ENCODE results near the gene TRMT13. TPM values are rescaled to one million over a fixed set of nuclear protein-coding genes. Genes with fewer than 3 reads are reported as not detected.

The TRMT13 gene
- total and polyA plus RNA-seq, 2 donors (not counting 3 experiments of a cell fraction or from before 2014, with no cell fraction given), result 2.9 to 14.1 TPM

- Histone ChIP-seq H3K9me1 (replicated peaks; ENCODE audit: control insufficient read depth, extremely low read depth, insufficient read depth, low read length) (peaks cover under 1% of the 10 kb centered on the region), H3K4me3 (replicated peaks in 1 of 3; ENCODE audit: insufficient read depth in 1 of 3, low read depth in 1 of 3, low read length in 3 of 3) (no peak overlapping the region), H2AFZ (ENCODE audit: low read depth, low read length) (no peak overlapping the region), H3K27ac (ENCODE audit: insufficient read depth, low read depth, low read length) (no peak overlapping the region), H3K27me3 (ENCODE audit: control insufficient read depth in 2 of 2, insufficient read depth in 2 of 2, low read length in 2 of 2) (no peaks in the 10 kb centered on the region), H4K20me1 (replicated peaks; ENCODE audit: control insufficient read depth, extremely low read depth, insufficient read depth, low read length) (no peaks in the 10 kb centered on the region), H3K9me3 (replicated peaks; ENCODE audit: control insufficient read depth, insufficient read depth, low read length) (no peaks in the 10 kb centered on the region), H3K36me3 (ENCODE audit: control insufficient read depth in 2 of 2, extremely low read depth in 1 of 2, insufficient read depth in 2 of 2, low read length in 2 of 2) (no peaks in the 10 kb centered on the region), H3K4me2 (ENCODE audit: insufficient read depth, low read length) (no peak overlapping the region), H3K79me2 (ENCODE audit: control insufficient read depth, insufficient read depth, low read length) (no peaks in the 10 kb centered on the region), H3K4me1 (ENCODE audit: control insufficient read depth, extremely low read depth, insufficient read depth, low read length) (no peaks in the 10 kb centered on the region), H3K9ac (replicated peaks; ENCODE audit: extremely low read depth, insufficient read depth, low read length) (no peak overlapping the region)
- DNase-seq (ENCODE audit: low read depth, low spot score), result no peak
- BruUV-seq (replicated peaks), result no TSS peak
- ChIA-PET POLR2A (no interaction called here), CTCF (interaction anchor here (1.3 to 1.6 kb wide), 2 partner anchors 17 to 251 kb away, joined by 3 to 4 read pairs; no protein-coding TSS in a partner anchor)
- dilution Hi-C loops (cut with MboI; ENCODE audit: extremely low pct_ligation_motif_present, low sequenced_read_pairs) (no loop called here), intact Hi-C loops (cut with micrococcal nuclease) (loop anchor here (10.0 kb wide), 1 partner anchor 62 kb away; no protein-coding TSS in a partner anchor)
- no peak for FAIRE-seq
- no peak for TF ChIP-seq POLR2A (IDR thresholded peaks at IDR 0.05; ENCODE audit: low read depth, low read length)
- no peak for TF ChIP-seq FOS (IDR thresholded peaks at IDR 0.05; ENCODE audit: borderline replicate concordance, insufficient read depth, low read length)
- TF ChIP-seq JUN (IDR thresholded peaks at IDR 0.05; ENCODE audit: borderline replicate concordance, insufficient read depth, insufficient read length, low read depth), result no peak
These were observed 29.9 kb downstream of the TRMT13 start for GRCh38 chr1:100162881-100163280.

DNA sequence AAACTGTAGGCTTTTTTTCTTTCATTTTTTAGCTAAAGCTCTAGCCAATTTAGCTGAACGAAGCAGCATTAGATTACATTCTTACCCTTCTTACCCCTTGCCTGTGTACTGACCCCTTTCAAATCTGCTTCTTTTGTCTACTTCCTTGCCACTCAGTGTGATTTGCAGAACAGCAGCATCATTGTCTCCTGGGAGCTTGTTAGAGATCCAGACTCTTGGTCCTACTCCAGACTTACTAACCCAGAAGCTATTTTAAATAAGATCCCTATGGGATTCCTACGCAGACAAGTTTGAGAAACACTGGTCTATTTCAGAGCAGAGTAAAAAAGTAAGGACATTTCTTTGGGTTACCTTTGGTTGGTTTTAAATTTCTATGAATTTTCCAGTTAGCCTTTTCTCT is 31.3 kb downstream of the TRMT13 start:
- H3K27ac ChIP-seq (ENCODE audit: insufficient read depth, low read depth, low read length), result no peak overlapping the region
- intact Hi-C loops (cut with micrococcal nuclease) (loop anchor here (10.0 kb wide), 1 partner anchor 61 kb away; no protein-coding TSS in a partner anchor), dilution Hi-C loops (cut with MboI; ENCODE audit: extremely low pct_ligation_motif_present, low sequenced_read_pairs) (no loop called here)
- no peaks in the 10 kb centered on the region for H4K20me1 ChIP-seq (replicated peaks; ENCODE audit: control insufficient read depth, extremely low read depth, insufficient read depth, low read length)
- H3K36me3 ChIP-seq (ENCODE audit: control insufficient read depth in 2 of 2, extremely low read depth in 1 of 2, insufficient read depth in 2 of 2, low read length in 2 of 2), result no peaks in the 10 kb centered on the region
- H3K4me3 ChIP-seq (replicated peaks in 1 of 3; ENCODE audit: insufficient read depth in 1 of 3, low read depth in 1 of 3, low read length in 3 of 3), result no peak overlapping the region
- no peak for FAIRE-seq
- ChIA-PET POLR2A (no interaction called here), CTCF (interaction anchor here (1.1 to 1.6 kb wide), 4 partner anchors 18 to 295 kb away, joined by 3 to 4 read pairs (median 4); no protein-coding TSS in a partner anchor)
- H3K9ac ChIP-seq (replicated peaks; ENCODE audit: extremely low read depth, insufficient read depth, low read length), result no peak overlapping the region
- H3K9me1 ChIP-seq (replicated peaks; ENCODE audit: control insufficient read depth, extremely low read depth, insufficient read depth, low read length), result peaks cover 2% of the 10 kb centered on the region
- H3K79me2 ChIP-seq (ENCODE audit: control insufficient read depth, insufficient read depth, low read length), result no peaks in the 10 kb centered on the region
- DNase-seq (ENCODE audit: low read depth, low spot score), result no peak
- H3K4me2 ChIP-seq (ENCODE audit: insufficient read depth, low read length), result no peak overlapping the region
- no peaks in the 10 kb centered on the region for H3K27me3 ChIP-seq (ENCODE audit: control insufficient read depth in 2 of 2, insufficient read depth in 2 of 2, low read length in 2 of 2)
- no peaks in the 10 kb centered on the region for H3K9me3 ChIP-seq (replicated peaks; ENCODE audit: control insufficient read depth, insufficient read depth, low read length)
- no peak overlapping the region for H2AFZ ChIP-seq (ENCODE audit: low read depth, low read length)
- no TSS peak for BruUV-seq (replicated peaks)
- no peaks in the 10 kb centered on the region for H3K4me1 ChIP-seq (ENCODE audit: control insufficient read depth, extremely low read depth, insufficient read depth, low read length)
- TF ChIP-seq JUN (IDR thresholded peaks at IDR 0.05; ENCODE audit: borderline replicate concordance, insufficient read depth, insufficient read length, low read depth), result no peak
- no peak for TF ChIP-seq EZH2 (IDR thresholded peaks at IDR 0.05; ENCODE audit: borderline replicate concordance, low read depth, low read length, severe bottlenecking)
- no peak for TF ChIP-seq MYC (IDR thresholded peaks at IDR 0.05; ENCODE audit: low read depth, low read length)
- TF ChIP-seq, protein P1, sequence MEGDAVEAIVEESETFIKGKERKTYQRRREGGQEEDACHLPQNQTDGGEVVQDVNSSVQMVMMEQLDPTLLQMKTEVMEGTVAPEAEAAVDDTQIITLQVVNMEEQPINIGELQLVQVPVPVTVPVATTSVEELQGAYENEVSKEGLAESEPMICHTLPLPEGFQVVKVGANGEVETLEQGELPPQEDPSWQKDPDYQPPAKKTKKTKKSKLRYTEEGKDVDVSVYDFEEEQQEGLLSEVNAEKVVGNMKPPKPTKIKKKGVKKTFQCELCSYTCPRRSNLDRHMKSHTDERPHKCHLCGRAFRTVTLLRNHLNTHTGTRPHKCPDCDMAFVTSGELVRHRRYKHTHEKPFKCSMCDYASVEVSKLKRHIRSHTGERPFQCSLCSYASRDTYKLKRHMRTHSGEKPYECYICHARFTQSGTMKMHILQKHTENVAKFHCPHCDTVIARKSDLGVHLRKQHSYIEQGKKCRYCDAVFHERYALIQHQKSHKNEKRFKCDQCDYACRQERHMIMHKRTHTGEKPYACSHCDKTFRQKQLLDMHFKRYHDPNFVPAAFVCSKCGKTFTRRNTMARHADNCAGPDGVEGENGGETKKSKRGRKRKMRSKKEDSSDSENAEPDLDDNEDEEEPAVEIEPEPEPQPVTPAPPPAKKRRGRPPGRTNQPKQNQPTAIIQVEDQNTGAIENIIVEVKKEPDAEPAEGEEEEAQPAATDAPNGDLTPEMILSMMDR (IDR thresholded peaks at IDR 0.05; ENCODE audit: extremely low read depth in 1 of 2, insufficient read depth in 1 of 2, low read depth in 1 of 2, low read length in 2 of 2), result no peak
- no peak for TF ChIP-seq MAX (IDR thresholded peaks at IDR 0.05; ENCODE audit: insufficient read depth, insufficient read length)
